K562 (cell line): Measurements from ENCODE around the gene TMEM107. TPM values are rescaled to one million over a fixed set of nuclear protein-coding genes. Genes with fewer than 3 reads are reported as not detected.

Experiments used
- DDX20 ChIP-seq: fragments of 450-650 bp; IDR thresholded peaks from 2 replicates; pipeline ENCODE4 v1.6.1; 2016; ENCODE audit warnings: missing genetic modification characterization, low read depth, mild to moderate bottlenecking, missing compliant biosample characterization, moderate library complexity
- JUNB ChIP-seq: fragments of 450-650 bp; formaldehyde crosslinking; conservative IDR thresholded peaks from 2 replicates; pipeline ENCODE4 v1.4.0; 2020; ENCODE audit warnings: mild to moderate bottlenecking
- MTA2 ChIP-seq: fragments of 450-650 bp; IDR thresholded peaks from 2 replicates; pipeline ENCODE4 v1.6.1; 2016; ENCODE audit warnings: low read depth
- NFIX ChIP-seq: fragments of 250-450 bp; sonication (Bioruptor Pico); IDR thresholded peaks from 2 replicates; pipeline ENCODE4 v1.4.0; 2020; ENCODE audit warnings: low read depth, mild to moderate bottlenecking, moderate library complexity
- PHF20 ChIP-seq: fragments of 450-650 bp; IDR thresholded peaks from 2 replicates; pipeline ENCODE4 v1.6.1; 2018; ENCODE audit not compliant: partially characterized antibody
- PRPF4 ChIP-seq: fragments of 200-400 bp; formaldehyde crosslinking; IDR thresholded peaks from one replicate; pipeline ENCODE4 v1.6.1; 2017; ENCODE audit warnings: low read length, low read depth, mild to moderate bottlenecking; ENCODE audit not compliant: insufficient read depth, poor library complexity, severe bottlenecking
- TEAD1 ChIP-seq, 2 experiments: fragments of 450-650 bp in 1 of 2; sonication (generic) in 1 of 2; formaldehyde crosslinking; IDR thresholded peaks; 2 replicates each; pipeline versions ENCODE4 v1.4.0 to v1.8.0; 2020 to 2022; ENCODE audit warnings: mild to moderate bottlenecking in 2 of 2, missing genetic modification reagents in 1 of 2
- XRCC3 ChIP-seq: fragments of 450-650 bp; IDR thresholded peaks from 2 replicates; pipeline ENCODE4 v1.6.1; 2017; ENCODE audit warnings: mild to moderate bottlenecking, moderate library complexity
- ZNF431 ChIP-seq: sonication (generic); formaldehyde crosslinking; IDR thresholded peaks from 2 replicates; pipeline ENCODE4 v1.8.0; 2022; ENCODE audit warnings: mild to moderate bottlenecking, missing genetic modification reagents
- ZNF717 ChIP-seq: fragments of 250-450 bp; sonication (Bioruptor Pico); IDR thresholded peaks from 2 replicates; pipeline ENCODE4 v1.5.0; 2021
- ZNF77 ChIP-seq: fragments of 250-450 bp; sonication (Bioruptor Pico); IDR thresholded peaks from 2 replicates; pipeline ENCODE4 v1.5.0; 2020
- polyA plus RNA-seq, 8 experiments: library from polyadenylated mRNA; depleted of rRNA in 4 of 8; stranded (reverse) in 5 of 8; unstranded in 3 of 8; fragments of >200 nt; fragmentation: Nextera tagmentation in 2 of 8; fragmentation: Illumina TruSeq in 1 of 8; extraction: Ambion mirVana in 2 of 8; extraction: Trizol in 1 of 8; gene quantifications; 2 replicates each; pipeline versions ENCODE4 v1.2.1 to v1.2.3, GENCODE V29; 2011 to 2014; ENCODE audit warnings: inconsistent platforms in 1 of 8, missing spikeins in 1 of 8
- total RNA-seq, 7 experiments: library from RNA; depleted of rRNA in 6 of 7; stranded (reverse); fragments of >200 nt in 6 of 7; fragmentation: Illumina TruSeq in 2 of 7; extraction: Trizol in 2 of 7; gene quantifications; 2 replicates each; pipeline versions ENCODE4 v1.2.1 to v1.2.3, GENCODE V29; 2011 to 2021; ENCODE audit warnings: low replicate concordance in 1 of 7
- TF ChIP-seq, protein P1 (sequence below): IDR thresholded peaks from 2 replicates; pipeline ENCODE4 v1.6.1; 2011; ENCODE audit warnings: borderline replicate concordance, low read depth, mild to moderate bottlenecking, moderate library complexity, low read length; ENCODE audit not compliant: insufficient read depth, poor library complexity, severe bottlenecking
- TF ChIP-seq, protein P2 (sequence below): fragments of 450-650 bp; formaldehyde crosslinking; IDR thresholded peaks from 2 replicates; pipeline ENCODE4 v1.4.0; 2020; ENCODE audit warnings: mild to moderate bottlenecking, moderate library complexity
- TF ChIP-seq, protein P3 (sequence below): fragments of 250-450 bp; sonication (Bioruptor Pico); IDR thresholded peaks from 2 replicates; pipeline ENCODE4 v1.8.0; 2022; ENCODE audit warnings: moderate library complexity, mild to moderate bottlenecking, inconsistent platforms
- TF ChIP-seq, protein P4 (sequence below): fragments of 250-450 bp; sonication (Bioruptor Pico); IDR thresholded peaks from 2 replicates; pipeline ENCODE4 v1.4.0; 2020; ENCODE audit warnings: mild to moderate bottlenecking
- TF ChIP-seq, protein P5 (sequence below): fragments of 450-650 bp; IDR thresholded peaks from 2 replicates; pipeline ENCODE4 v1.6.1; 2018; ENCODE audit not compliant: partially characterized antibody

TMEM107 gene
- total and polyA plus RNA-seq, 9 of the 15 experiments (the other 6 are each of a cell fraction or from before 2014, with no cell fraction given): 7.1 to 26.2 (median 16.9) TPM

DNA sequence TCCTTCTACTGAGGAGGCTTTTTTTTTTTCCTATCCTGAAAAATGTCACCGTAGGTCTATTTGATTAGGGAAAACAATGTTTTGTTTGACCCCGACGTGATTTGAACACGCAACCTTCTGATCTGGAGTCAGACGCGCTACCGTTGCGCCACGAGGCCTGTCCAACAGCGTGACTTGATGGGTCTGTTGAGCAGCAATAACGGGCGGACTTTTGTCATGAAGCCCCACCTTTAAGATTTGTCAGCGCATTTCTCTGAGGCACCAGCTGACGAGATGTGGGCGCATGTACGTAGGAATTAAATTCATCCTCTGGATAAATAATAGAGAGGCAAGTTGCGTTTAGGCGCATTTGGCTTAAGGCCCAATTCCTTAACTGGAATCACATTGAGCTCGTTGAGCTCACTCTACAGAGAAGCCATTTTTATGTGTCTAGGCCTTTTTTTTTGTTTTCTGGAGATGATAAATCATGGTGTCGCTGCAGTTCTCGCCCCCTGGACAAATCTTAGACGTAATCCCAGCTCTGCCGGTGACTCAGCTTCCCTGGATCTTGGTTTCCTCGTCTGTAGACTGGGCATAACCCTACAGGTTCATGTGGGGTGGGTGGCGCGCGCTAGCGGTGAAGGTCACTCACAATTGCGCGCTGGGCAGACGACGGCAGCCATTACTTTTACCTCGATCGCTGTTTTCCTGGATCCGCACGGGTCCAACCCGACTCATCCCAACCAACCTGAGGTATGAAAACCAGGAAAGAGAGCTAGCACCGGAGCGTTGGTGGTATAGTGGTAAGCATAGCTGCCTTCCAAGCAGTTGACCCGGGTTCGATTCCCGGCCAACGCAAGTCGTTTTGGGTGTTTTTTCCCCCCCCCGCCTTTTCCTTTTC is 44.8 kb upstream of the TMEM107 start (continued):
- TF ChIP-seq, protein P1, sequence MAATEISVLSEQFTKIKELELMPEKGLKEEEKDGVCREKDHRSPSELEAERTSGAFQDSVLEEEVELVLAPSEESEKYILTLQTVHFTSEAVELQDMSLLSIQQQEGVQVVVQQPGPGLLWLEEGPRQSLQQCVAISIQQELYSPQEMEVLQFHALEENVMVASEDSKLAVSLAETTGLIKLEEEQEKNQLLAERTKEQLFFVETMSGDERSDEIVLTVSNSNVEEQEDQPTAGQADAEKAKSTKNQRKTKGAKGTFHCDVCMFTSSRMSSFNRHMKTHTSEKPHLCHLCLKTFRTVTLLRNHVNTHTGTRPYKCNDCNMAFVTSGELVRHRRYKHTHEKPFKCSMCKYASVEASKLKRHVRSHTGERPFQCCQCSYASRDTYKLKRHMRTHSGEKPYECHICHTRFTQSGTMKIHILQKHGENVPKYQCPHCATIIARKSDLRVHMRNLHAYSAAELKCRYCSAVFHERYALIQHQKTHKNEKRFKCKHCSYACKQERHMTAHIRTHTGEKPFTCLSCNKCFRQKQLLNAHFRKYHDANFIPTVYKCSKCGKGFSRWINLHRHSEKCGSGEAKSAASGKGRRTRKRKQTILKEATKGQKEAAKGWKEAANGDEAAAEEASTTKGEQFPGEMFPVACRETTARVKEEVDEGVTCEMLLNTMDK: no peak
- no peak for TF ChIP-seq DDX20
- no peak for TF ChIP-seq JUNB
- TF ChIP-seq, protein P2, sequence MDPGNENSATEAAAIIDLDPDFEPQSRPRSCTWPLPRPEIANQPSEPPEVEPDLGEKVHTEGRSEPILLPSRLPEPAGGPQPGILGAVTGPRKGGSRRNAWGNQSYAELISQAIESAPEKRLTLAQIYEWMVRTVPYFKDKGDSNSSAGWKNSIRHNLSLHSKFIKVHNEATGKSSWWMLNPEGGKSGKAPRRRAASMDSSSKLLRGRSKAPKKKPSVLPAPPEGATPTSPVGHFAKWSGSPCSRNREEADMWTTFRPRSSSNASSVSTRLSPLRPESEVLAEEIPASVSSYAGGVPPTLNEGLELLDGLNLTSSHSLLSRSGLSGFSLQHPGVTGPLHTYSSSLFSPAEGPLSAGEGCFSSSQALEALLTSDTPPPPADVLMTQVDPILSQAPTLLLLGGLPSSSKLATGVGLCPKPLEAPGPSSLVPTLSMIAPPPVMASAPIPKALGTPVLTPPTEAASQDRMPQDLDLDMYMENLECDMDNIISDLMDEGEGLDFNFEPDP: no peak
- no peak for TF ChIP-seq PRPF4
- no peak for TF ChIP-seq MTA2
- no peak for TF ChIP-seq NFIX
- no peak for TF ChIP-seq ZNF77 (CRISPR knock-in tag)
- TF ChIP-seq, protein P3, sequence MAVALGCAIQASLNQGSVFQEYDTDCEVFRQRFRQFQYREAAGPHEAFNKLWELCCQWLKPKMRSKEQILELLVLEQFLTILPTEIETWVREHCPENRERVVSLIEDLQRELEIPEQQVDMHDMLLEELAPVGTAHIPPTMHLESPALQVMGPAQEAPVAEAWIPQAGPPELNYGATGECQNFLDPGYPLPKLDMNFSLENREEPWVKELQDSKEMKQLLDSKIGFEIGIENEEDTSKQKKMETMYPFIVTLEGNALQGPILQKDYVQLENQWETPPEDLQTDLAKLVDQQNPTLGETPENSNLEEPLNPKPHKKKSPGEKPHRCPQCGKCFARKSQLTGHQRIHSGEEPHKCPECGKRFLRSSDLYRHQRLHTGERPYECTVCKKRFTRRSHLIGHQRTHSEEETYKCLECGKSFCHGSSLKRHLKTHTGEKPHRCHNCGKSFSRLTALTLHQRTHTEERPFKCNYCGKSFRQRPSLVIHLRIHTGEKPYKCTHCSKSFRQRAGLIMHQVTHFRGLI (CRISPR knock-in tag): peak; percentile 18; the same call in 1 of the 2 replicates
- no peak for TF ChIP-seq XRCC3
- TF ChIP-seq ZNF431 (CRISPR knock-in tag): no peak
- no peak for TF ChIP-seq ZNF717
- TF ChIP-seq, protein P4, sequence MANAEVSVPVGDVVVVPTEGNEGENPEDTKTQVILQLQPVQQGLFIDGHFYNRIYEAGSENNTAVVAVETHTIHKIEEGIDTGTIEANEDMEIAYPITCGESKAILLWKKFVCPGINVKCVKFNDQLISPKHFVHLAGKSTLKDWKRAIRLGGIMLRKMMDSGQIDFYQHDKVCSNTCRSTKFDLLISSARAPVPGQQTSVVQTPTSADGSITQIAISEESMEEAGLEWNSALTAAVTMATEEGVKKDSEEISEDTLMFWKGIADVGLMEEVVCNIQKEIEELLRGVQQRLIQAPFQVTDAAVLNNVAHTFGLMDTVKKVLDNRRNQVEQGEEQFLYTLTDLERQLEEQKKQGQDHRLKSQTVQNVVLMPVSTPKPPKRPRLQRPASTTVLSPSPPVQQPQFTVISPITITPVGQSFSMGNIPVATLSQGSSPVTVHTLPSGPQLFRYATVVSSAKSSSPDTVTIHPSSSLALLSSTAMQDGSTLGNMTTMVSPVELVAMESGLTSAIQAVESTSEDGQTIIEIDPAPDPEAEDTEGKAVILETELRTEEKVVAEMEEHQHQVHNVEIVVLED (CRISPR knock-in tag): no peak
- TF ChIP-seq, protein P5, sequence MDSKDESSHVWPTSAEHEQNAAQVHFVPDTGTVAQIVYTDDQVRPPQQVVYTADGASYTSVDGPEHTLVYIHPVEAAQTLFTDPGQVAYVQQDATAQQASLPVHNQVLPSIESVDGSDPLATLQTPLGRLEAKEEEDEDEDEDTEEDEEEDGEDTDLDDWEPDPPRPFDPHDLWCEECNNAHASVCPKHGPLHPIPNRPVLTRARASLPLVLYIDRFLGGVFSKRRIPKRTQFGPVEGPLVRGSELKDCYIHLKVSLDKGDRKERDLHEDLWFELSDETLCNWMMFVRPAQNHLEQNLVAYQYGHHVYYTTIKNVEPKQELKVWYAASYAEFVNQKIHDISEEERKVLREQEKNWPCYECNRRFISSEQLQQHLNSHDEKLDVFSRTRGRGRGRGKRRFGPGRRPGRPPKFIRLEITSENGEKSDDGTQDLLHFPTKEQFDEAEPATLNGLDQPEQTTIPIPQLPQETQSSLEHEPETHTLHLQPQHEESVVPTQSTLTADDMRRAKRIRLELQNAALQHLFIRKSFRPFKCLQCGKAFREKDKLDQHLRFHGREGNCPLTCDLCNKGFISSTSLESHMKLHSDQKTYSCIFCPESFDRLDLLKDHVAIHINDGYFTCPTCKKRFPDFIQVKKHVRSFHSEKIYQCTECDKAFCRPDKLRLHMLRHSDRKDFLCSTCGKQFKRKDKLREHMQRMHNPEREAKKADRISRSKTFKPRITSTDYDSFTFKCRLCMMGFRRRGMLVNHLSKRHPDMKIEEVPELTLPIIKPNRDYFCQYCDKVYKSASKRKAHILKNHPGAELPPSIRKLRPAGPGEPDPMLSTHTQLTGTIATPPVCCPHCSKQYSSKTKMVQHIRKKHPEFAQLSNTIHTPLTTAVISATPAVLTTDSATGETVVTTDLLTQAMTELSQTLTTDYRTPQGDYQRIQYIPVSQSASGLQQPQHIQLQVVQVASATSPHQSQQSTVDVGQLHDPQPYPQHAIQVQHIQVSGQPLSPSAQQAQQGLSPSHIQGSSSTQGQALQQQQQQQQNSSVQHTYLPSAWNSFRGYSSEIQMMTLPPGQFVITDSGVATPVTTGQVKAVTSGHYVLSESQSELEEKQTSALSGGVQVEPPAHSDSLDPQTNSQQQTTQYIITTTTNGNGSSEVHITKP: no peak
- peak; percentile 10 for TF ChIP-seq PHF20
- TF ChIP-seq TEAD1 (CRISPR knock-in tag; IDR thresholded peaks at IDR 0.05): no peak; a peak in 1 of 4 replicates
